Activated naive CD4-positive, alpha-beta T cell treated with anti-CD3 and anti-CD28 coated beads, Interleukin-2, amount 50 U/mL, for 72 hours (primary cell): ENCODE measurements around the gene NRIP3. TPM values are rescaled to one million over a fixed set of nuclear protein-coding genes. Genes with fewer than 3 reads are reported as not detected.
"Not testable (repeated sequence)": the region's sequence is repeated elsewhere in the genome, so short reads cannot be mapped to it uniquely, and the experiment has no call there.

ENCODE experiments used
- ATAC-seq, 2 donors: fragments of 150-1000 bp; cut with Tn5 transposase; 2 replicates each; pipeline ENCODE4 v1.10.0; 2021; ENCODE audit warnings: mild to moderate bottlenecking in 2 of 2, moderate library complexity in 2 of 2
- DNase-seq, 2 donors: peaks; one replicate each; pipeline ENCODE4 v3.0.0; 2021 to 2022; ENCODE audit warnings: low spot score in 2 of 2
- H3K27ac Mint-ChIP-seq, 2 donors: one replicate each; pipeline ENCODE4 v1.8.0; 2022; ENCODE audit warnings: mild to moderate bottlenecking in 2 of 2, mixed read lengths in 2 of 2
- H3K36me3 Mint-ChIP-seq, 2 donors: one replicate each; pipeline ENCODE4 v1.8.0; 2022; ENCODE audit warnings: mixed read lengths in 2 of 2
- H3K9me3 Mint-ChIP-seq, 2 donors: one replicate each; pipeline ENCODE4 v1.8.0; 2022; ENCODE audit warnings: mixed read lengths in 2 of 2
- total RNA-seq, 2 donors: library from RNA; stranded (reverse); gene quantifications; one replicate each; pipeline ENCODE4 v1.2.3, GENCODE V29; 2022

Gene NRIP3
- total RNA-seq, 2 donors from 2014 or later, result 2.3 to 3.0 TPM

GRCh38 chr11:8989453-8989852, 14.3 kb downstream of the NRIP3 start:
- ATAC-seq (no peak), DNase-seq (no peak)
- Mint-ChIP-seq H3K36me3 (no peaks in the 10 kb centered on the region), H3K27ac (no peak overlapping the region), H3K9me3 (no peaks in the 10 kb centered on the region)

DNA sequence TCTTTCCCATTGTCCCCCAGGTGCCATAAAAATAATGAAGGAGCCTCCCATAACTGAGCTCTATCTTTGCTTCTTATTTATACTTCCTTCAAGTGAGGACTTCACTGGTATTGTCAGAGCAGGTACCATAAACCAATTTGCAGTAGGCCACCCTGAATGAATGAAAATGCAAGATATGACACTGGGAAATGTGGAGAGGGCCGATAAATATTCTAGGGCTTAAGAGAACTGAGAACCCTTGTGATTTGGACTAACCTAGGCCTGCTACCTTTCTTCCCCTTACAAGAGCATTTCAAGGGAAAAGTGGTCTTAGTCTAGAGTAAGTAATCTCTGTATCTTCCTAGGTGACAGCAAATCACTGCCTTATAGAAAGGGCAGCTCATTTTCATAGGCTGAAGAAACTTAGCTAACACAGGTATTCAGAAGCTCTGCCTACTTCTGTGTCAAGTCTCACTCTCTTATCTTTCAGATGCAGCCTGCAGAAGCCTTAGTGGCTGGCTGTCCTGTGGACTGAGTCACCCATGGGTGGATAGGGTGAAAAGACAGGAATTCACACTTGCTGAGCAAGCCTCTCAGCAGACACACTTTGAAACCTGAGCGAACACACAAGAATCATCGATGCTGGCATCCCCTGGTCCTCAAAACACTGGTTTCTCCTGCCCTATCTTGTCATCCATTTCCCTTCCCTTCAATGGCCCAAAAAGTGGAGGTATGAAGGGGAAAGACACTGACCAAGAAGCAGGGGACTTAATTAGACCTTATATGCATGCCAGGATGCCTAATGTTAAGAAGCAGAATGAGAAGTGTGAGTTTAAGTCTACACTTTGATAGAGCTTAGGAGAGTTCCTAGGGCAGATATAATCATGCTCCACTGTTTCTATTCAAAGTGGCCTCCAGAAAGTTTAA, 15.2 kb downstream of the NRIP3 start:
- H3K36me3 Mint-ChIP-seq, result no peaks in the 10 kb centered on the region
- no peaks in the 10 kb centered on the region for H3K9me3 Mint-ChIP-seq
- peak in 1 of 2 donors; percentile 58 for ATAC-seq
- DNase-seq, result no peak
- H3K27ac Mint-ChIP-seq, result no peak overlapping the region

DNA sequence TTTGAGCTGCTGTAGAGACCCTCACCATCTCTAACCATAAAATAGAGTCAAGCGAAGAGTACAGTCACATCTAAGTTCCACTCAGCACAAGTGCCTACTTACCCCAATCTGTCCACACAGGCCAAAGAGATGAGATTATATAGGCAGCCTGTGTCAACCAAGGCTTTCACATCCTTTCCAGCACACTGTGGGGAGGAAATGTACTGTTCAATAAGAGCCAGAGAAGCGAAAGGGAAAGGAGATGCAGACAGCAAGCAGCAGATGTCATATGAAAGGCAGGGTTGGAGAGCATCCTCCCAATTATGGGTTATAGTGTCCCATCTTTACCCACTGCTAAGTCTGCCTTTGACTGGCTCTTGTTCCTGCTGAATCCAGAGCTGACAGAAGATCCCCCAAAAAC, 16.4 kb downstream of the NRIP3 start:
- ATAC-seq (no peak), DNase-seq (no peak)
- no peaks in the 10 kb centered on the region for H3K36me3 Mint-ChIP-seq
- no peaks in the 10 kb centered on the region for H3K9me3 Mint-ChIP-seq
- H3K27ac Mint-ChIP-seq, result no peak overlapping the region

DNA sequence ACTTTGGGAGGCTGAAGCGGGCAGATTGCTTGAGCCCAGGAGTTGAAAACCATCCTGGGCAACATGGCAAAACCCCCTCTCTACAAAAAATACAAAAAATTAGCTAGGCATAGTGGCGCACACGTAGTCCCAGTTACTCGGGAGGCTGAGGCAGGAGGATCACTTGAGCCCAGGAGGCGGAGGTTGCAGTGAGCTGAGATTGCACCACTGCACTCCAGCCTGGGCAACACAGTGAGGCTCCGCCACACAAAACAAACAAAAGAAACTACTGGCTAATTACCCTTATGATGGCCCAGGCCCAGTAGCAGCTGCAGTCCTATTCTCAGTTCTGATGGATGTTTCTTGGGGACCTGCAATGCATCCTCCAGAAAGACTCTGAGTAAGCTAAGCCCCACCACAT, 17.0 kb downstream of the NRIP3 start:
- not testable (repeated sequence) for ATAC-seq, H3K36me3 Mint-ChIP-seq, DNase-seq, H3K9me3 Mint-ChIP-seq, H3K27ac Mint-ChIP-seq

GRCh38 chr11:8985462-8985861, 18.3 kb downstream of the NRIP3 start:
- H3K9me3 Mint-ChIP-seq, result no peaks in the 10 kb centered on the region
- H3K27ac Mint-ChIP-seq, result no peak overlapping the region
- no peaks in the 10 kb centered on the region for H3K36me3 Mint-ChIP-seq
- ATAC-seq (no peak), DNase-seq (no peak)

- DNase-seq, result peak in 1 of 2 donors; percentile 14
- ATAC-seq, result peak; percentile 77 to 99
- Mint-ChIP-seq H3K9me3 (no peaks in the 10 kb centered on the region), H3K36me3 (no peaks in the 10 kb centered on the region), H3K27ac (no peak overlapping the region)
Measured at GRCh38 chr11:8983552-8983951, 20.2 kb downstream of the NRIP3 start.

DNA sequence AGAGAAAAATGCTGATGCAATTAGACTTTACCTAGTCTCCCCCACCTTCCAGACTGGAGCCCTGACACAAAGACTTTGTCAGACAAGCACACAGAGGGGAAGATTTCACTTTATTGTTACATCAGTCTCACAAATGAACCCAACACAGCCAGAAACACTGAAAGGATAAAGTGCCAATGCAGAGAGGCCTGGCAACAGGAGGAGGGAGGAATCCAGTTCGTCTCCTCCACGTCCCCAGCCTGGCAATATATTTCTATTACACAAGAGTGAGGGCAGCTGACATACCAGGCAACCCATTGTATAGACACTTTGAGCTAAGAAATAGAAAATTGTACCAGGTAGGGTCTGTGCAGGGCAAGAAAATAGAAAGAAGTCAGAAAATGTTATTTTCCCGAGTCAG, 23.3 kb downstream of the NRIP3 start:
- DNase-seq, result no peak
- no peaks in the 10 kb centered on the region for H3K9me3 Mint-ChIP-seq
- no peak overlapping the region for H3K27ac Mint-ChIP-seq
- H3K36me3 Mint-ChIP-seq, result no peaks in the 10 kb centered on the region
- no peak for ATAC-seq

GRCh38 chr11:8979365-8979764, 24.4 kb downstream of the NRIP3 start:
- DNase-seq, H3K9me3 Mint-ChIP-seq, ATAC-seq, H3K27ac Mint-ChIP-seq, H3K36me3 Mint-ChIP-seq: not testable (repeated sequence)

DNA sequence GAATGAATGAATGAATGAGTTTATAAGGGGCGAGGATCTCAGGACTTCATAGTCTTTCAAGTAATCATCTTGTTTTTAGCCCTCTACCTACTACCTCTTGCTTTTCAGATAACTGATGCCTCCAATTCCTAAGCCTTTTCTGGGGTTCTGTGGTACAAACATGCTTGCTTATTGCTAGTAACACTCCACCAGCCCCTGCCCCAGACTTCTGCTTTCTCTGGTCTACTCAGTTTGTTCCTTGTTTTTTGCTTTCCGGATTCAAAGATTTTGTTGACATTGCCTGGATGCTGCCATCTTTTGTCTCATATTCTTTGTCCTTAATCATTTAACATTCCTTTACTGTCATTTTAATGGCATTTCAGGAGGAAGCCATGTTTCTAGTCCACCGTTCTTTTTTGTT, 30.7 kb downstream of the NRIP3 start:
- Mint-ChIP-seq H3K36me3 (no peaks in the 10 kb centered on the region), H3K9me3 (no peaks in the 10 kb centered on the region), H3K27ac (peak overlapping the region in 1 of 2 donors; percentile 11)
- no peak for DNase-seq
- ATAC-seq, result no peak

- no peak for ATAC-seq
Measured at GRCh38 chr11:8971924-8972316, 31.9 kb downstream of the NRIP3 start.

DNA sequence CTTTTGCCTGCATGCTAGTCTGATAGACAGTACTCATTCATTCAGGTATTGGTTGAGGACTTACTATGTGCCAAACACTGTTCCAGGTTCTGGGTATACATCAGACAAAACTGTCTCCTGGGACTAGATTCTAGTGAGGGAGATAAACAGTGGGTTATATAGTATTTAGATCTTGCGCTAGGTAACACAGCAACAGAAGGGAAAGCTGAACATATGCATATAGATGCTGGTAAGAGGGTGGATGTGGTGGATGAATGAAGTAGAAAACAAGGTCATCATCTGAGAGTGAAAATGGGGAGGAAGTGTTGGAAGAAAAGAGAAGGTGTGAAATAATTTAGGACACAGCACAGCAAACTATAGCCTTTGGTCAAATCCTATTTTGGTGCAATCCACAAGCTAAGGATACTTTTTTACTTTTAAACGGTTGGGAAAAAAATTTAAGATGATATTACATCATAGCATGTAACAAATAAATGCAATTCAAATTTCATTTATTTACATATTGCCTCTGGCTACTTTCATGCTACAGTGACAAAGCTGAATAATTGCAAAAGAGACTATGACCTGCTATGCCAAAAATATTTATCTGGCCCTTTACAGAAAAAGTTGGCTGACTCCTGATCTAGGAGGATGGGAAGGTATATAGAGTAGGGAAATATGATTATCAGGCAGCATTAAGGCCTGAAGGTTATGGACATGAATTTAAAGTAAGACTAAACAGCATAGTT, 32.4 kb downstream of the NRIP3 start:
- ATAC-seq (no peak), DNase-seq (no peak)
- no peaks in the 10 kb centered on the region for H3K36me3 Mint-ChIP-seq
- no peak overlapping the region for H3K27ac Mint-ChIP-seq
- H3K9me3 Mint-ChIP-seq, result no peaks in the 10 kb centered on the region

More at GRCh38 chr11:8971924-8972316, 31.9 kb downstream of the NRIP3 start:
- no peak for DNase-seq
- H3K9me3 Mint-ChIP-seq, result no peaks in the 10 kb centered on the region
- no peak overlapping the region for H3K27ac Mint-ChIP-seq
- H3K36me3 Mint-ChIP-seq, result no peaks in the 10 kb centered on the region

DNA sequence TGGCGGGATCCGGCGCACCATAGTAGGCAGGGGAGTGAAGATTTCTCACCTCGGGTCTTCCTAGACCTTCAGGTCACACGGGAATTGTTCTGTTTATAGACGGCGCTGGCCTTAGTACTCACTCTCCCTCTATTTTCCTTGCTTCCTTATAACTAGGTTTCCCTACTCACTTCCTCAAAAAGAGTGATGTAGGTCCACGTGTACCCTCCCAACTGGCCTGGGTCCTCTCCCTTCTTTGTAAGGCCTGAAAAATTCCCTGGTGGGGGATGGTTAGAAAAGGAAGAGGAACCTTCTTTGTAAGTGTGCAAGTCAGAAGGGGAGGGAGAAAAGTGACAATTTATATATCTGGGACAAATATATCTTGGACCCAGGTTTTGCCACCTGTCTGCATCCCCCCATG, 36.6 kb downstream of the NRIP3 start:
- no peaks in the 10 kb centered on the region for H3K9me3 Mint-ChIP-seq
- H3K27ac Mint-ChIP-seq, result peak overlapping the region in 1 of 2 donors; percentile 47
- ATAC-seq (no peak), DNase-seq (no peak)
- peaks cover 7 to 8% of the 10 kb centered on the region in 2 donors for H3K36me3 Mint-ChIP-seq

DNA sequence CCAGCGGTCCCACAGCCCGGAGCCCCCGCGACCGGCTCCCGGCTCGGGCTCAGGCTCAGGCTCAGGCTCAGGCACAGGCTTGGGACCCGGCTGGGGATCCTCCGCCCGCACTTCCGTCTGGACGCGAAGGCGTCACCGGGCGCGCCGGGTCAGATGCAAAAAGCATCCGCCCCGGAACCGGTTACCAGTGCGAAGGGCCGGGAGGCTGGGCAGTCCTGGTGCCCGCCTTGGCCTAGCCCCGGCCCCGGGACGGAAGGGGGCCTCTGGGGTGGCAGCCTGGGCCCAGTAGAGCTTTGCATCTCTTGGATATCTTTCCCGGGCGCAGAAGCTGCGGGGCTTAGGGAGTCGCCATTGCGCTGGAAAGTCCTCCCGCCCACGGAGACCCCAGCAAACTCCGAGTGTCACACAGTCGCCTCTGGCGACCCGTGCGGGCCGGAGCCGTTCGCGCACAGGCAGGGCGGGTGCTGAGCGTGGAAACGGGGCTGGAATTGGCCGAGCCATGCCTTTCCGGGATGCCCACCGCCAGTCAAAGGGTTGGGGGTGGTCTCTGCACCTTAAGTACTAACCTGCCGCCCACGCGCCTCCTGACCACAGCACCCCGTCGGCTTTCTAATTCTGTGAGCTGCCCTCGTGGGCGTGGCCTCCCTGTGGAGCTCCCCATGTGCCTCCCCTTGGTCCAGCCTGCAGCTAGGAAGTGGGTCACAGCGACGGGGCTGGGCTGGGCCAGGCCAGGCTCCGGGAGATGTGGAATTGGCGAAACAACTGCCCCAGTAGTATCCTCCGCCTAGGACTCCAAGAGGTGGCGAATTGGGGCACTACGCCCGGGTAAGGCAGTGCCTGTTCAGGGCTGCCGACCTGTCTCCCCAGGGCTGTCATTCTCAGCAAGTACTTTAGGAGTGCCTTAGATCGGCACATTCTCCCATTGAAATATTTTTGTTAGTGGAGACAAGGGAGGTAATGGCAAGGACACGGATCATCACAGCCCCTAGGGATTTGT, 39.2 kb downstream of the NRIP3 start, which contains the start of gene TMEM9B:
TSS of gene TMEM9B (minus strand) at position 119 of the 997 bp plus-strand sequence. CDS start 129 bp downstream, outside the sequence.
- DNase-seq (peak; percentile 76 to 88), ATAC-seq (peak; percentile 91)
- Mint-ChIP-seq H3K36me3 (peaks cover 7 to 8% of the 10 kb centered on the region in 2 donors), H3K27ac (peak within 1 kb of the TSS; percentile 86 to 98), H3K9me3 (no peaks in the 10 kb centered on the region)

DNA sequence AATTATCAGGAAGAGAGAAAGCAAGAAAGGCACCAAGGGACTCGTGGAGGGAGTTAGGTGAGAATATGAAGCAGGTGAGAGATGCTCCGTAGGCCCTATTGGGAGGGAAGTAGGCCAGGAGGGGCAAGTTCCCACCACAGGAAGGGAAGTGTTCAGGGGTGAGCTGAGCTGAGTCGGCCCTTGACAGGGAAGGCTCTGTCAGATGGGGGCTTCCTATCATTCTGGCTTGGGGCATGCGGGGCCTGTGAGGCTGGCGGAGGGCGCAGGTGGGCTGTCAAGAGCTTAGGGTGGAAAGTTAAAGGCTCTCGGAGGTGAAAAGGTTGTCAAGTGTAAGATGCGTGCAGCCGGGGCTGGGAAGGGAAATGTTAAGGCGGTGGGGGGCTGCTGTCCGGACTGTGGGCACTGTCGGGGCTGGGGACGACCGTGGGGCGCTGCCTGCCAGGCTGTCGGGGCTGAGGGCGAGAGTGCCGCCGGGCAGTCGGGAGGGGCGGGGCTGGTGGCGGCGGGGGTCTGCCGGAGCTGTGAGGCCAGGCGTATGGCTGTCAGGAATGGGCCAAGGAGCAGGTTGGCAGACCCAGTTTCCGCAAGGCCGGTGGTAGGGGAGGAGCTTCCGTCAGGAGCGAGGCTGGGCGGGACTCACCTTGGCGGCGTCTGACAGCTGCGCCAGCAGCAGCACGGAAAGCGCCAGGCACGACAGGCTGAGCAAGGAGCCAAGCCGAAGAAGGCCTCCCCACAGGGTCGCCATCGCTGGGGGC, 40.1 kb downstream of the NRIP3 start:
- Mint-ChIP-seq H3K27ac (peak overlapping the region; percentile 86 to 98), H3K36me3 (peaks cover 7 to 8% of the 10 kb centered on the region in 2 donors), H3K9me3 (no peaks in the 10 kb centered on the region)
- ATAC-seq, result peak; percentile 75 to 80
- peak in 1 of 2 donors; percentile 74 for DNase-seq

DNA sequence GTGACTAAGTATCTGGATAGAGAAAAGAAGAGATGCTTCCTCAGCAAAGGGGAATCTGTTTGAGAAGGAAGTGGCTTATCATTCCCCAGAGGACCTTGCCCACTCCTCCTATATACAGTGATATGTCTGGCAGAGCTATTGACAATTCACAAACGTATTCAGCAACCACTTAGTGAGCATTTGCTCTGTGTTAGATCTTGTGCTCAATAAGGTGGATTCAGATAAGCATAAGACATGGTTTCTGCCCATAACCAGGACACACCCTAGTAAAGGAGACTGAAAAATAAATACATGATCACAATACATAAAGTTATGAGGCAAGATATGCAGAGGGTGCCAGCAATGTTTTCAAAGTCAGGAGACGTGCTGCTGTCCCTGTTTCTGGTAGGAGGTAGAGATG, 41.0 kb downstream of the NRIP3 start:
- Mint-ChIP-seq H3K9me3 (no peaks in the 10 kb centered on the region), H3K36me3 (peaks cover 7 to 8% of the 10 kb centered on the region in 2 donors), H3K27ac (peak overlapping the region; percentile 58 to 86)
- ATAC-seq (no peak), DNase-seq (no peak)

DNA sequence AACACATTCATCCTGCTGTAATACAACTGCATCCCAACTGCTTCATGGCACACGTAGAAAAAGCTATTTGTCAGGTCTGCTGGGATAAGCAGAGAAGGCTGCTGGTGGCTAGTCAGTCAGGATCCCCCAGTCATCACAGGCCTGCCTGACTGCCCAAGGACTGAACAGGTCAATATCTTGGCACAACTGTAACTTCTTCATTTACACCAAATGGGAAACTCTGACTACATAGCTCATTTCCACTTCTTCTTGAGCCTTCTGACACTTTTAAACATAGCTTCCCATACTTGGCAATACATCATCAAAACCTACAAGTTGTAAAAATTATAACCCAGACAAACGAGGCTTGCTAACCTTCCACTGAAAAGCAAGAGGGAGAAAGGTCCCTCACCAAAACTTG, 42.4 kb downstream of the NRIP3 start:
- H3K36me3 Mint-ChIP-seq, result peaks cover 7 to 8% of the 10 kb centered on the region in 2 donors
- no peaks in the 10 kb centered on the region for H3K9me3 Mint-ChIP-seq
- ATAC-seq (no peak), DNase-seq (no peak)
- H3K27ac Mint-ChIP-seq, result peak overlapping the region in 1 of 2 donors; percentile 14
